Frontal cortex (tissue), 4 donors: Measurements from ENCODE around the gene LAMTOR1. TPM values are rescaled to one million over a fixed set of nuclear protein-coding genes. Genes with fewer than 3 reads are reported as not detected.

Experiments
- DNase-seq, 2 donors: peaks; one replicate each; pipeline ENCODE4 v3.0.0; 2012; ENCODE audit warnings: low spot score in 2 of 2
- FAIRE-seq: peaks from 2 replicates; lab custom pipeline; 2012; peaks lifted over from hg19 to GRCh38; lab: Jason Lieb, UNC
- small RNA-seq: library from RNA; depleted of rRNA; stranded (forward); fragments of <200 nt; gene quantifications from one replicate; pipeline ENCODE3, GENCODE V24; 2014
- total RNA-seq: library from RNA; depleted of rRNA; stranded (reverse); fragments of >200 nt; gene quantifications from one replicate; pipeline ENCODE4 v1.2.3, GENCODE V29; 2014
- donor health status: control.
- donor health status: control.
- donor health status: control.

Gene LAMTOR1
- total RNA-seq, 1 donor from 2014 or later, result 44.4 TPM

DNA sequence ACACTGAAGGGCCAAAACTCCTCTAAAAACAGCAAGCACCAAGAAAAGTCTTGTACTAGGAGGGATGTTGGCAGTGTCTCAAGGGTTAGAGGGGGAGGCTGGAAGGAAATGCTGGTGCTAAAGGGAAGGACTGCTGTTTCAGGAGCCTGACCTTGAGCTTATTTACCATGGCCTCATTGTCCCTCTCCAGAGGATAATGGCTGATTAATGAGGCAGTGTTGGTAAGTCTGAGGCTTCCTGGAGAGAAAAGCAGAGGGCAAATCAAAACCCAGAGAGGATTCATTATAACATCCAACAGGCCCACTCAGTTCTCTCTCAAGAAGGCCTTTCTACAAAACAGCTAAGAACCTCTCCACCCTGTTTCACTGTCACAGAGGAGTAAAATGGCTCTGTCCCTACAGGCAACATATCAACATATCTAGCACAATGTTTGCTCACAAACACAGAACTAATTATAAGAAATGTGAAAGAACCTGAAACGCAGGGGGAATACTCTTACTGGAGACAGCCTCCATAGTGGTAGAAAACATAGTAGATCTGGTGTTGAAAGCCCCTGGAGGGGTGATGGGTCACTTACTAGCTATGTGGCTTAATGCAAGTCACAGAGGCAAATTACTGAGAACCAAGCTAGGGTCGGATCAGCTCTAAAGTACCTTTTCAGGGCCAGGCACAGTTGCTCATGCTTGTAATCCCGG, 54.2 kb downstream of the LAMTOR1 start:
- no peak for FAIRE-seq
- DNase-seq, result no peak

Small RNA genes lying within 50 kb of the gene (small RNA-seq; reads per million reads assigned to genes)
- not detected for gene MIR3165
- gene RNU6-72P, result not detected

Other genes with a start within 250 kb of the LAMTOR1 start
- gene DEFB131B, start 224.8 kb downstream of the LAMTOR1 start, total RNA-seq, result not detected
- gene XNDC1N, start 174.7 kb downstream of the LAMTOR1 start, total RNA-seq, result 4.9 TPM
- gene RNF121, start 174.3 kb downstream of the LAMTOR1 start, total RNA-seq, result 17.9 TPM
- 1.6 TPM for gene IL18BP, start 104.4 kb downstream of the LAMTOR1 start, total RNA-seq
- 110 TPM for gene NUMA1, start 22.8 kb downstream of the LAMTOR1 start, total RNA-seq
- gene LRRC51, start 22.4 kb downstream of the LAMTOR1 start, total RNA-seq, result 6.5 TPM
- gene TOMT, start 2.6 kb upstream of the LAMTOR1 start, total RNA-seq, result not detected
- gene ANAPC15, start 9.4 kb upstream of the LAMTOR1 start, total RNA-seq, result 17.5 TPM
- not detected for gene FOLR3, start 32.4 kb upstream of the LAMTOR1 start, total RNA-seq
- gene FOLR1, start 88.8 kb upstream of the LAMTOR1 start, total RNA-seq, result not detected
- gene FOLR2, start 113.5 kb upstream of the LAMTOR1 start, total RNA-seq, result 5.7 TPM
- 6.5 TPM for gene INPPL1, start 121.5 kb upstream of the LAMTOR1 start, total RNA-seq
- not detected for gene PHOX2A, start 140.9 kb upstream of the LAMTOR1 start, total RNA-seq